ENCODE measurements around the gene IGF2. TPM values are rescaled to one million over a fixed set of nuclear protein-coding genes. Genes with fewer than 3 reads are reported as not detected.

IGF2 gene
- total RNA-seq, 1 donor from 2014 or later, result 188 TPM

- Histone ChIP-seq H3K79me2 (ENCODE audit: insufficient read depth, low read length) (no peaks in the 10 kb centered on the region), H2AFZ (ENCODE audit: low read depth, low read length) (no peak overlapping the region), H3K27ac (ENCODE audit: low read depth, low read length) (no peak overlapping the region), H3K27me3 (ENCODE audit: insufficient read depth, low read length) (no peaks in the 10 kb centered on the region), H3K4me2 (ENCODE audit: low read length) (no peak overlapping the region), H4K20me1 (ENCODE audit: insufficient read depth, low read length) (no peaks in the 10 kb centered on the region), H3K36me3 (ENCODE audit: insufficient read depth, low read length) (no peaks in the 10 kb centered on the region), H3K4me3 (ENCODE audit: insufficient read depth, low read depth, low read length) (no peak overlapping the region), H3K9ac (ENCODE audit: low read length) (no peak overlapping the region), H3K9me3 (ENCODE audit: insufficient read depth, low read depth, low read length) (no peaks in the 10 kb centered on the region), H3K4me1 (ENCODE audit: insufficient read depth, low read length) (peaks cover 13% of the 10 kb centered on the region)
- no peaks in the 10 kb centered on the region for H3K9me3 Mint-ChIP-seq (ENCODE audit: unreplicated experiment)
- FAIRE-seq, result no peak
- H3K27me3 Mint-ChIP-seq (ENCODE audit: low read depth, unreplicated experiment), result peaks cover 11% of the 10 kb centered on the region
- H3K4me3 Mint-ChIP-seq (ENCODE audit: unreplicated experiment), result no peak overlapping the region
- no peak overlapping the region for H3K27ac Mint-ChIP-seq (ENCODE audit: unreplicated experiment)
- no peaks in the 10 kb centered on the region for H3K36me3 Mint-ChIP-seq (ENCODE audit: low read depth, unreplicated experiment)
- H3K4me1 Mint-ChIP-seq (ENCODE audit: low read depth, unreplicated experiment), result no peaks in the 10 kb centered on the region
- TF ChIP-seq CTCF (IDR thresholded peaks at IDR 0.05; ENCODE audit: insufficient read depth, low read depth, low read length), result no peak
- TF ChIP-seq EZH2 (IDR thresholded peaks at IDR 0.05; ENCODE audit: insufficient read depth, low read length), result no peak
- no peak for DNase-seq (ENCODE audit: low read depth)
Observed at GRCh38 chr11:2172676-2173075, 33.5 kb upstream of the IGF2 start.

GRCh38 chr11:2171591-2172003, 32.4 kb upstream of the IGF2 start, which contains the start of gene TH:
TSS of gene TH (minus strand) at chr11:2171815. CDS start at chr11:2171786, 29 bp downstream.
- Histone ChIP-seq H3K4me1 (ENCODE audit: insufficient read depth, low read length) (peaks cover 11% of the 10 kb centered on the region), H3K9me3 (ENCODE audit: insufficient read depth, low read depth, low read length) (no peaks in the 10 kb centered on the region), H3K4me2 (ENCODE audit: low read length) (no peak within 1 kb of the TSS), H3K9ac (ENCODE audit: low read length) (no peak within 1 kb of the TSS), H3K27me3 (ENCODE audit: insufficient read depth, low read length) (no peaks in the 10 kb centered on the region), H2AFZ (ENCODE audit: low read depth, low read length) (no peak within 1 kb of the TSS), H3K4me3 (ENCODE audit: insufficient read depth, low read depth, low read length) (no peak within 1 kb of the TSS), H3K36me3 (ENCODE audit: insufficient read depth, low read length) (no peaks in the 10 kb centered on the region), H3K79me2 (ENCODE audit: insufficient read depth, low read length) (no peaks in the 10 kb centered on the region), H3K27ac (ENCODE audit: low read depth, low read length) (no peak within 1 kb of the TSS), H4K20me1 (ENCODE audit: insufficient read depth, low read length) (no peaks in the 10 kb centered on the region)
- no peaks in the 10 kb centered on the region for H3K4me1 Mint-ChIP-seq (ENCODE audit: low read depth, unreplicated experiment)
- H3K4me3 Mint-ChIP-seq (ENCODE audit: unreplicated experiment), result no peak within 1 kb of the TSS
- H3K9me3 Mint-ChIP-seq (ENCODE audit: unreplicated experiment), result no peaks in the 10 kb centered on the region
- H3K27me3 Mint-ChIP-seq (ENCODE audit: low read depth, unreplicated experiment), result peaks cover 11% of the 10 kb centered on the region
- no peak for DNase-seq (ENCODE audit: low read depth)
- H3K36me3 Mint-ChIP-seq (ENCODE audit: low read depth, unreplicated experiment), result no peaks in the 10 kb centered on the region
- H3K27ac Mint-ChIP-seq (ENCODE audit: unreplicated experiment), result no peak within 1 kb of the TSS
- no peak for TF ChIP-seq EZH2 (IDR thresholded peaks at IDR 0.05; ENCODE audit: insufficient read depth, low read length)
- no peak for TF ChIP-seq CTCF (IDR thresholded peaks at IDR 0.05; ENCODE audit: insufficient read depth, low read depth, low read length)
- FAIRE-seq, result no peak

- Mint-ChIP-seq H3K4me1 (ENCODE audit: low read depth, unreplicated experiment) (no peaks in the 10 kb centered on the region), H3K9me3 (ENCODE audit: unreplicated experiment) (no peaks in the 10 kb centered on the region), H3K36me3 (ENCODE audit: low read depth, unreplicated experiment) (no peaks in the 10 kb centered on the region), H3K27me3 (ENCODE audit: low read depth, unreplicated experiment) (peaks cover 14% of the 10 kb centered on the region), H3K27ac (ENCODE audit: unreplicated experiment) (no peak overlapping the region), H3K4me3 (ENCODE audit: unreplicated experiment) (no peak overlapping the region)
- Histone ChIP-seq H3K36me3 (ENCODE audit: insufficient read depth, low read length) (no peaks in the 10 kb centered on the region), H3K4me1 (ENCODE audit: insufficient read depth, low read length) (no peaks in the 10 kb centered on the region), H4K20me1 (ENCODE audit: insufficient read depth, low read length) (no peaks in the 10 kb centered on the region), H3K27ac (ENCODE audit: low read depth, low read length) (no peak overlapping the region), H3K9me3 (ENCODE audit: insufficient read depth, low read depth, low read length) (no peaks in the 10 kb centered on the region), H3K9ac (ENCODE audit: low read length) (no peak overlapping the region), H3K79me2 (ENCODE audit: insufficient read depth, low read length) (no peaks in the 10 kb centered on the region), H3K4me2 (ENCODE audit: low read length) (no peak overlapping the region), H2AFZ (ENCODE audit: low read depth, low read length) (no peak overlapping the region), H3K4me3 (ENCODE audit: insufficient read depth, low read depth, low read length) (no peak overlapping the region), H3K27me3 (ENCODE audit: insufficient read depth, low read length) (no peaks in the 10 kb centered on the region)
- TF ChIP-seq CTCF (IDR thresholded peaks at IDR 0.05; ENCODE audit: insufficient read depth, low read depth, low read length), result no peak
- no peak for TF ChIP-seq EZH2 (IDR thresholded peaks at IDR 0.05; ENCODE audit: insufficient read depth, low read length)
- FAIRE-seq, result no peak
- no peak for DNase-seq (ENCODE audit: low read depth)
Observed at GRCh38 chr11:2169626-2170570, 30.7 kb upstream of the IGF2 start.

All from astrocyte (in vitro differentiated cells and primary cell).